ENCODE results near the gene SAMD4A. TPM values are rescaled to one million over a fixed set of nuclear protein-coding genes. Genes with fewer than 3 reads are reported as not detected.

The SAMD4A gene
- polyA plus RNA-seq, 2 of the 4 experiments (the other 2 are of a cell fraction), result 3.9 to 5.4 TPM

GRCh38 chr14:54830650-54831049, 263.7 kb downstream of the SAMD4A start:
- CTCF ChIA-PET, result interaction anchor here (0.6 to 2.2 kb wide), 3 partner anchors 17 to 263 kb away, joined by 3 to 6 read pairs (median 4); no protein-coding TSS in a partner anchor
- WGBS (ENCODE audit: missing lambda C conversion rate), result 16% methylated on average over 4 of the region's 4 CpGs
- POLR2A ChIA-PET, result no interaction called here
- no peak for FAIRE-seq
- Histone ChIP-seq H3K4me1 (no peaks in the 10 kb centered on the region), H3K4me2 (no peak overlapping the region), H3K9me3 (0 out of 3 replicates have a peak, but pooled peaks cover 7% of the 10 kb centered on the region), H3K4me3 (no peak overlapping the region), H3K27ac (no peak overlapping the region)
- no peak for TF ChIP-seq POLR2AphosphoS2 (conservative IDR thresholded peaks at IDR 0.05; ENCODE audit: low read length)
- ATAC-seq, result no peak
- no peak for DNase-seq (ENCODE audit: low read depth in 1 of 2, low spot score in 1 of 2)

DNA sequence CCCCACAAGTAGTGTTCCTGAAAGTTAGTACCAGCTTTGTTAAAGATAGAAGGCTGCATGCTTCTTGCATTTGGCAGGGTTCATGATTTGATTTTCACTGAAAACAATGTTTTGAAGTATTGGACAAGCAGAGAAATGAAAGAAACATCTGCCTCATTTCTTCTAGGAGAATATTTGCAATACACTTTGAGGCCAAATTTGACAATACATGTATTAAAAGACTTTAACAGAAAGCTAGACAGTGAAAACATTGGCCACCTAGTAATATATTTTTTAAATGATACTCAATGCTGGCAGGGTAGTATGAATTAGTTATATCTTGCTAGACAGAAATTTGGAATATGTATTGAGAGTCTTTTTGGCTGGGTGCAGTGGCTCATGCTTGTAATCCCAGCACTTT, 267.2 kb downstream of the SAMD4A start:
- TF ChIP-seq RCOR1 (IDR thresholded peaks at IDR 0.05; ENCODE audit: low read depth, low read length) (no peak), MAFK (IDR thresholded peaks at IDR 0.05; ENCODE audit: partially characterized antibody) (no peak), RFX5 (IDR thresholded peaks at IDR 0.05) (no peak)
- POLR2A ChIA-PET, result no interaction called here
- FAIRE-seq (no peak), DNase-seq (ENCODE audit: low read depth in 1 of 2, low spot score in 1 of 2) (no peak), ATAC-seq (no peak)
- H3K4me3 ChIP-seq, result no peak overlapping the region
- no peaks in the 10 kb centered on the region for H3K9me3 ChIP-seq
- H3K4me2 ChIP-seq, result no peak overlapping the region
- H3K4me1 ChIP-seq, result no peaks in the 10 kb centered on the region
- CTCF ChIA-PET, result no interaction called here
- no peak overlapping the region for H3K27ac ChIP-seq

GRCh38 chr14:54834727-54835126, 267.8 kb downstream of the SAMD4A start:
- no peak for DNase-seq (ENCODE audit: low read depth in 1 of 2, low spot score in 1 of 2)
- no peak overlapping the region for H3K4me3 ChIP-seq
- no peak overlapping the region for H3K27ac ChIP-seq
- H3K9me3 ChIP-seq, result no peaks in the 10 kb centered on the region
- H3K4me1 ChIP-seq, result no peaks in the 10 kb centered on the region; the same call in 2 of the 3 replicates
- no peak for FAIRE-seq
- ATAC-seq, result no peak
- ChIA-PET POLR2A (no interaction called here), CTCF (no interaction called here)
- no peak overlapping the region for H3K4me2 ChIP-seq
- WGBS (ENCODE audit: missing lambda C conversion rate), result 55% methylated on average over 6 of the region's 6 CpGs
- TF ChIP-seq MAZ (IDR thresholded peaks at IDR 0.05; ENCODE audit: borderline replicate concordance, low read depth, low read length), result no peak
- TF ChIP-seq HES2 (IDR thresholded peaks at IDR 0.05), result no peak
- TF ChIP-seq PHF8 (IDR thresholded peaks at IDR 0.05; ENCODE audit: borderline replicate concordance, low read depth), result no peak
- no peak for TF ChIP-seq CHD2 (IDR thresholded peaks at IDR 0.05; ENCODE audit: low read length, partially characterized antibody)
- no peak for TF ChIP-seq EHMT2 (IDR thresholded peaks at IDR 0.05; ENCODE audit: low read depth)
- TF ChIP-seq SMC3 (IDR thresholded peaks at IDR 0.05), result no peak
- TF ChIP-seq HDAC2 (IDR thresholded peaks at IDR 0.05), result no peak
- TF ChIP-seq POLR2AphosphoS2 (conservative IDR thresholded peaks at IDR 0.05; ENCODE audit: low read length), result no peak
- no peak for TF ChIP-seq RAD21 (conservative IDR thresholded peaks at IDR 0.05 in 1 of 2, IDR thresholded peaks at IDR 0.05 in 1 of 2)

DNA sequence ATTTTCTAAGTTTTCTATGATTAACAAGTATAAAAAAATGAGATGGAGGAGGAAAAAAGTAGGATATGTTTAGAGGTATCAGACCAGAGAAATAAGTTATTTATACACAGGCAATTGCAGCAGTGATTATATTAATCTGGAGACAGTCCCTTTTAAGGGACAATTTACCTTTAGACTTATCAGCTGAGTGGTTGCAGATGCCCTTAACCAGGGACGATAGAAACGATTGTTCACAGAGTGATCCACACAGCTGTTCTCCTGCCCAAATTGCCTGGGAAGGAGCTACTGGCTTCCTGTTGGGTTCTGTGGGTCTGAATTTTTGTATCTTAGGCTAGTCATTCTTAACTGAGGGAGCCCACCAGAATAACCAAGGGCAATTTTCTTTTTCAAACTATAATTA, 269.3 kb downstream of the SAMD4A start:
- no peak for FAIRE-seq
- WGBS (ENCODE audit: missing lambda C conversion rate), result 78% methylated on average over 2 of the region's 2 CpGs
- POLR2A ChIA-PET, result no interaction called here

DNA sequence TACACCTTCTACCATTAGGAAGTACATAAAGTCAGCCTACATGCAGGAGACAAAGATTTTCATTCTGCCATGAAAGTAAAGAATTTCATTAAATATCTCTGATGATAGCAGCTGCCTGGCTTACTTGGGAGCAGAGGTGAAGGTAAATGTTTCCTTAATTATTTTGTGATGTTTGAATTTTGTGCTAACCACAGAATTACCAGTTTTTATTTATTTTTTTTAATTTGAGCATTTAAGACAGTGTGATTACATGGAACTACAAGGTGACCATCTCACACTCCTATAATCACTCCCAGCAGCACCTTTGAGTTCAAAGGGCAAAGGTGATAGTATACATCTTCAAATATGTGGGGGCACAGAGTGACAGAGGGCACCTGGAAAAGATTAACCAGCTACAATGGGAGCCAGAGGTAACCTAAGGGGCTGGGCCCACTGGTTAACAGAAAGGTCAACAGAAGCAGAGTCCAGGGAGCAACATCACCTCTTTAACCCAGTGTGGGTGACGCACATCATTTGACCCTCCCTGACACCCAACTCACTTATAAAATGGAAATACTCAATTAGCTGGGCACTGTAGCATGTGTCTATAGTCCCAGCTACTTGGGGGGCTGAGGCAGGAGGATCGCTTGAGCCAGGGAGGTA, 270.7 kb downstream of the SAMD4A start:
- FAIRE-seq (no peak), ATAC-seq (no peak), DNase-seq (ENCODE audit: low read depth in 1 of 2, low spot score in 1 of 2) (no peak)
- H3K4me3 ChIP-seq, result no peak overlapping the region
- ChIA-PET CTCF (interaction anchor here (0.6 to 1.5 kb wide), 3 partner anchors 10 to 1073 kb away, joined by 3 to 5 read pairs (median 3); no protein-coding TSS in a partner anchor), POLR2A (no interaction called here)
- H3K27ac ChIP-seq, result no peak overlapping the region
- no peak overlapping the region for H3K4me2 ChIP-seq
- H3K9me3 ChIP-seq, result no peaks in the 10 kb centered on the region
- WGBS (ENCODE audit: missing lambda C conversion rate), result 95% methylated on average over 2 of the region's 2 CpGs
- H3K4me1 ChIP-seq, result no peaks in the 10 kb centered on the region; the same call in 2 of the 3 replicates
- no peak for TF ChIP-seq ESRRA (IDR thresholded peaks at IDR 0.05; ENCODE audit: borderline replicate concordance, low read length)
- TF ChIP-seq, protein P1, sequence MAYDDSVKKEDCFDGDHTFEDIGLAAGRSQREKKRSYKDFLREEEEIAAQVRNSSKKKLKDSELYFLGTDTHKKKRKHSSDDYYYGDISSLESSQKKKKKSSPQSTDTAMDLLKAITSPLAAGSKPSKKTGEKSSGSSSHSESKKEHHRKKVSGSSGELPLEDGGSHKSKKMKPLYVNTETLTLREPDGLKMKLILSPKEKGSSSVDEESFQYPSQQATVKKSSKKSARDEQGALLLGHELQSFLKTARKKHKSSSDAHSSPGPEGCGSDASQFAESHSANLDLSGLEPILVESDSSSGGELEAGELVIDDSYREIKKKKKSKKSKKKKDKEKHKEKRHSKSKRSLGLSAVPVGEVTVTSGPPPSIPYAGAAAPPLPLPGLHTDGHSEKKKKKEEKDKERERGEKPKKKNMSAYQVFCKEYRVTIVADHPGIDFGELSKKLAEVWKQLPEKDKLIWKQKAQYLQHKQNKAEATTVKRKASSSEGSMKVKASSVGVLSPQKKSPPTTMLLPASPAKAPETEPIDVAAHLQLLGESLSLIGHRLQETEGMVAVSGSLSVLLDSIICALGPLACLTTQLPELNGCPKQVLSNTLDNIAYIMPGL (CRISPR knock-in tag; IDR thresholded peaks at IDR 0.05; ENCODE audit: borderline replicate concordance), result no peak
- TF ChIP-seq RAD21 (conservative IDR thresholded peaks at IDR 0.05 in 1 of 2, IDR thresholded peaks at IDR 0.05 in 1 of 2), result no peak
- TF ChIP-seq, protein P2, sequence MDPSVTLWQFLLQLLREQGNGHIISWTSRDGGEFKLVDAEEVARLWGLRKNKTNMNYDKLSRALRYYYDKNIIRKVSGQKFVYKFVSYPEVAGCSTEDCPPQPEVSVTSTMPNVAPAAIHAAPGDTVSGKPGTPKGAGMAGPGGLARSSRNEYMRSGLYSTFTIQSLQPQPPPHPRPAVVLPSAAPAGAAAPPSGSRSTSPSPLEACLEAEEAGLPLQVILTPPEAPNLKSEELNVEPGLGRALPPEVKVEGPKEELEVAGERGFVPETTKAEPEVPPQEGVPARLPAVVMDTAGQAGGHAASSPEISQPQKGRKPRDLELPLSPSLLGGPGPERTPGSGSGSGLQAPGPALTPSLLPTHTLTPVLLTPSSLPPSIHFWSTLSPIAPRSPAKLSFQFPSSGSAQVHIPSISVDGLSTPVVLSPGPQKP (IDR thresholded peaks at IDR 0.05; ENCODE audit: low read depth, low read length), result no peak
- TF ChIP-seq FOSB (CRISPR knock-in tag; IDR thresholded peaks at IDR 0.05), result no peak
- TF ChIP-seq REST (IDR thresholded peaks at IDR 0.05), result no peak
- no peak for TF ChIP-seq ZNF302 (CRISPR knock-in tag; IDR thresholded peaks at IDR 0.05)
- no peak for TF ChIP-seq TP53 (CRISPR knock-in tag; IDR thresholded peaks at IDR 0.05)
- TF ChIP-seq CBX8 (IDR thresholded peaks at IDR 0.05), result no peak

More for the DNA sequence above, 269.3 kb downstream of the SAMD4A start:
- H3K4me2 ChIP-seq, result no peak overlapping the region
- no peak overlapping the region for H3K4me3 ChIP-seq
- DNase-seq (ENCODE audit: low read depth in 1 of 2, low spot score in 1 of 2) (no peak), ATAC-seq (no peak)
- no peak for TF ChIP-seq RFX5 (IDR thresholded peaks at IDR 0.05)
- CTCF ChIA-PET, result no interaction called here
- H3K4me1 ChIP-seq, result no peaks in the 10 kb centered on the region; the same call in 2 of the 3 replicates
- H3K9me3 ChIP-seq, result no peaks in the 10 kb centered on the region
- no peak overlapping the region for H3K27ac ChIP-seq

Data from A549 (cell line).